ENCODE data around the gene APP.
"Not testable (repeated sequence)": the region's sequence is repeated elsewhere in the genome, so short reads cannot be mapped to it uniquely, and the experiment has no call there.

Gene APP

DNA sequence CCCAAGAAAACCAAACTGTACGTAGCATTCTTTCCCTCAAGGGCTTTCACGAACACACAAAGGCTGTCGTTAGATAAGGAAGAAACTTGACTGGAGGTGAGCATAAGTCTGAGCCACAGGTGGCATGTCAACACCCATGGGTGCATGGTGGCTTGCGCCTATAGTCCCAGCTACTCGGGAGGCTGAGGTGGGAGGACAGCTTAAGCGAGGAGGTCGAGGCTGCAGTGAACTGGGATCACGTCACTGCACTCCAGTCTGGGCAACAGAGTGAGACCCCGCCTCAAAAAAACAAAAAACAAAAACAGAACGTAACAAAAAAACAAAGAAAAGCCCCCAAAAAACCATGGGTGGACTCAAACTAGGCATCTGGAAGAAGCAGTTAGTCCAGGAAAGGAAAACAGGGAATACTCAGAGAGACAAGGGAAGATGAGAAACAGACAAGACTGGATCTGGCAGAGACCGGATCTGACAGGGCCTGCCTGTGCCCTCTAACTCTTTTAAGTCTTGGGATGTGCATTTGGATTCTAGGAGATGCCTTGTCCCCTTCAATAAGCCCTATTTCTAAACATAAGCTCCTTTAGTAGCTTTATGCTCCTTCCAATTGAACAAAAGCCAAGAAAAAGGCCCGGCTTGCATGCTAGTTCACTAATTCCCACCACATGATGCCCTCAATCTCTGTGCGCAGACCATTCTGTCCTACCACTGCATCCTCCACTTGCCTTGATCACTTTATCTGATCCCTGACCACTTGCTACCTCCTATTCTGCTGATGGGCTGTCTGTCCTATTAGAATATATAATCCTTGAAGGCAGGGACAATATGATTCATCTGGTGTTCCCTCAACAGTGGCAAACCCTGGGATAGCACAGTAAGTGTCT lies 73.8 kb downstream of the APP start:
- DNase-seq = no peak

DNA sequence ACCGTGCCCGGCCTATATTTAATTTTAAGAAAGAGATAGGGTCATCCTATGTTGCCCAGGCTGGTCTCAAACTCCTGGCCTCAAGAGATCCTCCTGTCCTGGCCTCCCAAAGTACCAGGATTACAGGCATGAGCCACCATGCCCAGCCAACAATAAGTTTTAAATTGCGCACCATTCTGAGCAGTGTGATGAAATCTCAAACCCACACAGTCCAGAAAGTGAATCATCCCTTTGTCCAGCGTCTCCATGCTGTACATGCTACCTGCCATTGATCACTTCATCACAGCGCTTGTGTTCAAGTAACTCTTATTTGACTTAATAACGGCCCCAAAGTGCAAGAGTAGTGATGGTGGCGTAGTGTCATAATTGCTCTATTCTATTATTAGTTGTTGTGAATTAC lies 75.4 kb downstream of the APP start:
- no peak for DNase-seq

DNA sequence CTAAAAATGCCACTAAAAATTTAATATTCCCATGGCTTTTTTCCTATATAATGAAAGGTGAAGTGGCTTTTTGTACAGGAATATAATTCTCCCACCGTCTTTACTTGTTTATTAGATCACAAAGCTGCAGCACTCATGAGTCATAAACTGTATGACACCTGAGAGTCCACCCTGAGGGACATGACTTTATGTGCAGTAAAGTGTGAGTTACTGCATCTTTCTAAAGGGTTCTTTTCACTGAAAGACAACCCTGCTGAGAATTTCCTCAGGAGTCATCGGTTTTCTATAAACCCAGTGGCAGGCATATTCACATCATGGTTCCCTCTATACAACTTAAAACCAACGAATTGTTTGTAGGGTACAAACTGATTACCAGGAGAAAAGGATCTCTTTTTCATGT lies 77.4 kb downstream of the APP start:
- DNase-seq = no peak

DNA sequence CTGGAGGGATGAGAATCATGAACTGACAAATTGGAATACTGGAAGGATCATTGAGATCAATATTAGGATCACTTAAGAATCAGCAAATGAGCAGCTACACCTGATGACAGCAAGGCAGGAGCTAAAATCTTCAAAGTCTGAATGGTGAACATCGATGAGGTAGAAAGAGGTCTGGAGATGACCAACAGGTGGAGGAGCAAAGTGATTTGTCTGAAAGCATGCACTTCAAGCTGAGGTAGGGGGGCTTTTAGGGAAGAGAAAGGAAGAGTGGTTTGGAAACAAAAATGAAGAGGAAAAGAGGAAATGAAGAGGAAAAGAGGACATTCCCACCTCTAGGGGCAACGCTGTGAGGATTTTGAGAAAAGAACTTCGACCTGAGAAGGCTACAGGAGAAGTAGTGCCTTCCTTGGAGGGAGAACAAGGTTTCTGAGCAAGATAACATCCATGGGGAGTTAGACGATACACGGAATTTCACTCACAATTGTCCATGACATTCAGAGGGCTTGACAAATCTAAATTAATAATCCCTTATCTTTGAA lies 79.0 kb downstream of the APP start:
- no peak for DNase-seq

DNA sequence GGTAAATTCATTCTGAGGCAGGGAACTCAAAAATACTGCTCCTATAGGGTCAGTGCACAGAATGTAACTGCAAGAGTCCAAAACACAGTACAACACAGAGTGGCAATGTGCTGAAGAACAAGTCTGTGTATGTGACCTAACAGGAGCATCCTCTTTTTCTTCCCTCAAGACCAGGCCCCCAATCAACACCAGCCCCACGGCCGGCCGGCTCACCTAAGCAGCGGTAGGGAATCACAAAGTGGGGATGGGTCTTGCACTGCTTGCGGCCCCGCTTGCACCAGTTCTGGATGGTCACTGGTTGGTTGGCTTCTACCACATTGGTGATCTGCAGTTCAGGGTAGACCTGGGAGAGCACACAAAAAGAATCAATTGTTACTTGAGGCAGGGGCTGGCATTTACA lies 80.8 kb downstream of the APP start:
- no peak for DNase-seq

DNA sequence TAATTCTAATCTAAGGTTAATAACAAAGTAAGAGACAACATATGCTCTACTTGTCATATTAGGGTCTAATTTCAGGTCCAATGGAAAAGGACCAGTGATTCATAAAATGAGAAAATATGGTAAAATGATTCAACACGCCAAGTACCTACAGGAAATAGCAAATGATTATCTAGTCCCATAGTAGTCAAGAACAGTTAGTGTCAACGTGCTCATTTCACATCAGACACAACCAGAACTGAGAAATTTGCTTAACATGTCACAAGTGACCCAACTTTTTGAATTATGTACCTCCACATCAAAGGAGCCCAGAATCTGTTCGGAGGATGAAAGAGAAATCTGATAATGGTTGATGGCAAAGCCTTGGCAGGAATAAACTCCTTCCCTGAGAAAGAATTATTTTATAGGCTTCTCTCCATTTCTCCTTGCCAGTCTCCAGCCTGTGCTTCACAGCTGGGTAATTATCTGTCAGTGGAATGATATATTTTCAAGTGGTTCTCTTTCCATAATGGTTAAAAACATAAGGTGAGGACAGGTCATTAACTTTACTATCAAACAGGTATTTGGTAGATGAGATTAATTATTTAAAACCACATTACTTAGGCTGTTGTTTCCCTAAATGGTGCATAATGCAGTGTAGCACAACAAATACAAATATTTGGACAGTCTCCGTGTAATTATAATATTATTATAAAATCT lies 83.2 kb downstream of the APP start:
- DNase-seq = no peak

DNA sequence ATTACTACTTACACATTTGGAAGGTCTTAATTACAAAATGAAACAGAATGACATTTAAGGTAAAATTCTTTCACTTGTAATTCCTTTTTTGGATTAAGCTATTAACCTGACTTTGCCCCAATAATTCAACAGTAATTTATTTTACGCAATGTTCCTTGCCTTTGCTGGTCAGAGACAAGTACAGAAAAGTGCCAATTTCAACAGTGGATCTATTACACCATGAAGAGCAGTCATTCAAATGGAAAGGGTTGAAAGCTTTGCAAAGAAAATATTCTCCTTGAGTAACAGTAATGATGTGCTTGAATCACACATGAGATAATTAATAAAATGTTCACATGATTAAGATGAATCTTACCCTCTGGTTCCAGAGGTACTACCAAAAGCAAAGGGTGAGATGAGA lies 84.7 kb downstream of the APP start:
- DNase-seq = no peak

DNA sequence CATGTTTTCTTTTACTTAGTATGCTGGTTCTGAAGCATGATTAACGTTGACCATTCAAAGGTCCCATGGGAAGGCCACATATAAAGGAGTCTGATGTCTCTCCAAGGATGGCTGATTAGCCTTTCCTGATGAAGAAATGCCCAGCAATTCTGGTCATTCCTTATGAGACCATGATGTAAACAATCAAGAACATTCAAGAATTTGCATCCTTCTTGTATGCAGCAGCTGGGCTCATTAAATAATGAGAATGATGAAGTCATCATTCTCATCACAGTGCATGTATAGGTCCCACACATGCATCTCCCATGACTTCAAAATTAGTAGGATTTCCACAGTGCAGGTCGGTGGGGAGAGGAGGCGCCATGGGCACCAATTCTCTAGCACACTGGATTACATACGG lies 85.4 kb downstream of the APP start:
- no peak for DNase-seq

DNA sequence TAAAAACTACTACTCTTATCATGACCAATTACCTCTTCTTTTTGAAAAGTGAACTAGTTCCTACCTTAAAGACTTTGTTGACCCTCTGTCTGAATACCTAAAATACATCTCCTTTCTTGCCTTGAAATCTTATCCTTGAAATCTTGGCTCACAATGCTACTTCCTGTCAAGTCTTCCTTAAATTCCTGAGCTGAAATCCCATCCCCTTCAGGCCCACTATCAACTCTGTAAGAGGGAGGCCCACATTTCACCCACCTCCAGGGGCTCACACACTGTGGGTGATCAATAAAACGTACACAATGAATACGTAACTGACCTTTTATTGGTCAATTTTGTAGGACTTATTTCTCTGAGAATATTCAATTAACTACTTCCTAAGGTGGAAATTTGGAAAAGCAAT lies 88.0 kb downstream of the APP start:
- no peak for DNase-seq

DNA sequence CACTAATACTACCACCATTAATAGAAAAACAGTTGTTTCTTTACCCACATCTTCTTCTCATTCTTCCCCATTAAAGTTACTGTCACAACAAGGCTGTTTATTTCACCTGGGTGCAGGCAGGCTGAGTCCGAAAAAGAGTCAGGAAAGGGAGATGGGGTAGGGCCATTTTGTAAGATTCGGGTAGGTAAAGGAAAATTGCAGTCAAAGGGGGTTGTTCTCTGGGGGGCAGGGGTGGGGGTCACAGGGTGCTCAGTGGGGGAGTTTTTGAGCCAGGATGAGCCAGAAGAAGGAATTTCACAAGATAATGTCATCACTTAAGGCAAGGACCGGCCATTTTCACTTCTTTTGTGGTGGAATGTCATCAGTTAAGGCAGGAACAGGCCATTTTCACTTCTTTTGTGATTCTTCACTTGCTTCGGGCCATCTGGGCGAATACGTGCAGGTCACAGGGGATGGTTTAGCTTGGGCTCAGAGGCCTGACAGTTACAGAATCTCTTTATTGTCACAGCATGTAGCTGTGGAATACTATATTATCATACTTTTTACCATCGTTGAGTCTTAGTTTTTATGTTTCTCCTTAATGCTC lies 89.3 kb downstream of the APP start:
- not testable (repeated sequence) for DNase-seq

DNA sequence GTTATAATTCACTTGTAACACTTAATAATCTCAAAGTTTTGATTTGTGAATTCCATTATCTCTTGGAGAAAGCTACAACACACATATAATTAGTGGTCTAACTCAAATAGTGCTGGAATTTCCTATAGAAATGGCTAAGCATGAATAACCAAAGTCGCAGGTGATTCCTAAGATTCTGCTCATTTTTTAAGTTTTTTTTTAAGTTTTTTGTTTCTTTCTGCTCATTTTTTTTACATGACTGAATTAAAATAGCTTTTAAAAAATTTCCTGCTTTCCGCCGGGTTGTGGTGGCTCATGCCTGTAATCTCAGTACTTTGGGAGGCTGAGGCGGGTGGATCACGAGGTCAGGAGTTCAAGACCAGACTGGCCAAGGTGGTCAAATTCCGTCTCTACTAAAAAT lies 90.4 kb downstream of the APP start:
- no peak for DNase-seq

DNA sequence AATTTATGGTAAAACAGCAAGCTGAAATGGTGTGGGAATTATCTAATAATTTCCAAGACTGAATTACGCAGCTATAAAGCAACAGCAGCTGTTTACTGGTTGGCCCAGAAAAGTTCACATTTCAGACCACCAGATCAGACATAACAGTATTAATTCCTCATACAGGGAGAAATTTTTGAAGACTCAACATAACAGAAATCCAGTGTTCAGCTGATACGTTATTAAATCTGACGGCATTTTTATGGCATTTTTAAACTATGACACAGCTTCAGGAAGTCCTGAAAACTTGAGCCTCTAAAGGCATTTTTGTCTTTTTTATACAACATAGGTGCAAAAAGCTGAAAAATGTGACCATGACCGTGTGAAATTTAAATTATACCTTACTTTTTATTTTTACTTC lies 91.2 kb downstream of the APP start:
- DNase-seq = no peak

DNA sequence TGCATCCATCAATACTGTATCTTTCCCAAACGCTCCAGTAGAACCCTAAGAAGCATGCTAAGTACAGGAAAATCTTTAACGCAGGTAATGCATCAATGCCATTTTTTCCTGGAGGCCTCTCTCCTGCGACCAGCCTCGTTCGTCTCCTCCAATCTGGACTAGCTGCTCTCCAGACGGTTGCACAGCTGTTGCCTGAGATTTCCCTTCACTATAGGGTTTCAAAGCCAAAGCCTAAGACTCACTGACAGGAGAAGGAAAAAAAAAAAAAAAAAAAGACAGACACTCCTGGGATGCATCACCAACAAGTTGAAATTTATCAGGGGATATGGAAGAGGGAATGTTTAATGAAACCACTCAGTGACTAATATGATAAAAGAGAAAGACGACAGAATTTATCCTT lies 93.0 kb downstream of the APP start:
- DNase-seq = no peak

DNA sequence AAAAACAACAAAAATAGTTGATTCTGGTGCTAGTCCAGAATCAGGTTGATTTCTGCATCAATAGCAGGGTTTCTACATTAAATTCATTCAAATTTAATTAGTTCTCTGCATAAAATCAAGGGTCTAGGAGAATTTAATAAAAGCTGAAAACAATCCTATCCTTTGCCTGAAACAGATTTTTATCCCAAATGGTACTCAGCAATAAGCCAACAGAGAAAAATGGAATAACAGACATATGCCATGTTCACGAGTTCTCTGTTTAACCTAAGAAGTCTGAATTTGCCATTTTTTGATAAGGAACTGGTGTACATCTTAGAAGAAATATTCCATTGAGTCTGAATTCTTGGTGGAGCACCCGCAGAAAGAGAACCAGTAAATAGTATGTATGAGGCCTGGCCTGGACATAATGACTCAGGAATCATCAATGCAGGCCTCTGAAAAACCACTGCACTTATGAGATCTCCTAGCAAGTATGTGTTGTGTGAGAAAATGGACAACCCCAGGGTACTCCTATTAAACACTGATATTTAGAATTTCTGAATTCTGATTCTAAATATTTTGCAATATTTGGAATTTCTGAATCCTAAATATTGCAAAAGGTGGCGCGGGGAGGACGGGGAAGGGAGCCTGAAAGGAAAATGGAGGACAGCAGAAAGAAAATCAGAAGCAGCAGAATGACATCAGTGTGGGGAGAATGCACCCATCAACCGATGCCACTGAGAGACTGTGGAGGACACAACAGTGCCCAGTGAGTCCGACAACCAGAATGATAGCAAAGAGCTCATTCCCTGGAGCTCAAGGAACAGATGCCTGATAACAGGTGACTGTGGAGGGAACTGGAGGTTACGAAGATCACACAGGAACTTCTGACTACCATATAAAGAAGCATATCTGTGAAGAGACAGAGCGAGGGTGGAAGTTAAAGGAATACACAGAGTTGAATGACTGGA lies 97.6 kb downstream of the APP start:
- DNase-seq = no peak

DNA sequence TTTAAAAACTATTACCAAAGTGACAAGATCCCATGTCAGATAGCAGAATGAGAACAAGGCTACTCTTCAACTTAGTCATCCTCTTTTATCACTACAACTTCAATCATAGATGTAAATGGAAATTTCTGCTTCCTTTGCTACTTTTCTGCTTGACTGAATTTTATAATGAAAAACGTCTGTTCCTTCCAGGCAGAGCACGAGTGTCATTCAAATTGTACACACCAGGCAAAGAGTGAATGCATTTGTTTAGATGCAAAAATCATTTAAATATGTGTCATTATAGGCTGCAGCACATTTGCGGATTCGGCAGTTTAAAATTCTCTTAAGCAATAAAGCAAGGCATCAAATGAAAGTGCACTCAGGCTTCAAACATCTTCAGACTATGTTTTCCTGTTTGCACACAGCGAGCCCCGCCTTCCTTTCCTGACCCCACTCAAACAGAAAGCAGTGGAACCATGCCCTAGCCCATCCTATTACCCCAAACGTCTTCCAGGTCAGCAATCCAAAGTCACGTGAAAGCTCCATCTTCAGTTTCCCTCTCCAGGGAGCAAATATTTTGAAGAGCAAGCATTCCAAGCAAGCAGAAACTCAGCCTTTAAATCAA lies 99.6 kb downstream of the APP start:
- DNase-seq = peak; percentile 31

DNA sequence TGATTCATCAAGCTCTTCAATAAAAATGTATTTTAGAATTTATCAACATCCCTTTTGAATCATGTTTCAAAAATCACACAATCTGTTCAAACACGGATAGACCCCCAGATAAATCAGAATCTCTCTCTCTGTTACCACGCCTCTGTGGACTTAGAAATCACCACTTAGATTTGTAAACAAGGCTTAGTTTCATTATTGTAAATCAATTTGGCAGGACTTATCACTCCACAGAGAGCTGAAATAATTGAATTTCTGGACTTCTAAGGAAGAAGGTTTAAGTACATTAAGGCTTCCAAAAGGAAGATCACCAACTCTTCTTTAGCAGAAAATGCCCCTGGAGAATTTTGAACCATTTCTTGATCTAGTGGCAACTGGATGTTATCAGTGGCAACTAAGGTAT lies 100.4 kb downstream of the APP start:
- DNase-seq = no peak

DNA sequence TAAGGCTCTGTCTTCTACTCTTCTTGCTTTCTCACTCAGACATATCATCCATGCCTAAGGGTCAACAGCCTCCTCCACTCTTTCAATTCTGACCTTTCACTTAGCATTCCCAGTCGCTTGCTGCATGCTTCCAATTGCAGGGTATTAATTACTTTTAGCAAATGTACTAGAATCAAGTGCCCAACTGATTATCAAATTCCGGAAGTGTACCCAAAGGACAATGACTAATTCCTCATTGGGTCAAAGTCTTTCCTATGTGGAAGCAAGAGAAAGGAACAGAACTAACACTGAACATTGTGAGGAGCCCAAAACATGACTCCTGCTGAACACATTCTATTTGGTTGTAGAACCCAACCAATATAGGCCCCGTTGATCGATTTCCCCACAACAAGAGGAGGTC lies 101.8 kb downstream of the APP start:
- no peak for DNase-seq

DNA sequence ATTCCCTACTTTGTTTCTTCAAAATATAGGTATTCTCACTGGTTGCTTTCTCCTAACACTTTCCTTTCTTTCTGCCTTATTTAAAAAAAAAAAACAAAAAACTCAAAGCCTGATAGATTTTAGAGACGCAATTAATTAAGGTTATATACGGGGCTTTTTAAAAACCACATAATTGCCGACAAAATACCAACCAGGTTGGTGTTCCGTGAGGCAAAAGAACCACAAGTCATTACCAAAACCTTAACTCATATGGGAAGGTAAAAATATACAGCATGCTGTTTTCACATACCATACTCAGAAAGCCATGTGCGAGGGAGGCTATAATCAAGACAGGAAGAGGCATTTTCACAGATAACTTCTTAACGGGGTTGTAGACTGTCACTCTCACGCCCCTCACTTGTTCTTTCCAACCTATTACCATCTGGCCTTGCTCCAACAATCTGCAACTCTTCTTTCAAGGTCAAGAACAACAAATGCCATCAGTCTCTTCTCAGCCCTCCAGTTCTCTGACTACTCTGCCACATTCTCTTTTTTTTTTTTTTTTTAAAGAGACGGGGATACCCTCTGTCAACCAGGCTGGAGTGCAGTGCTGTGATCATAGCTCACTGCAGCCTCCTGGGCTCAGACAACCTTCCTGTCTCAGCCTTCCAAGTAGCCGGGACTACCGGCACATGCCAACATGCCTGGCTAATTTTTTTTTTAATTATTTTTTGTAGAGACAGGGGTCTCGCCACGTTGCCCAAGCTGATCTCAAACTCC lies 102.6 kb downstream of the APP start:
- DNase-seq = no peak

DNA sequence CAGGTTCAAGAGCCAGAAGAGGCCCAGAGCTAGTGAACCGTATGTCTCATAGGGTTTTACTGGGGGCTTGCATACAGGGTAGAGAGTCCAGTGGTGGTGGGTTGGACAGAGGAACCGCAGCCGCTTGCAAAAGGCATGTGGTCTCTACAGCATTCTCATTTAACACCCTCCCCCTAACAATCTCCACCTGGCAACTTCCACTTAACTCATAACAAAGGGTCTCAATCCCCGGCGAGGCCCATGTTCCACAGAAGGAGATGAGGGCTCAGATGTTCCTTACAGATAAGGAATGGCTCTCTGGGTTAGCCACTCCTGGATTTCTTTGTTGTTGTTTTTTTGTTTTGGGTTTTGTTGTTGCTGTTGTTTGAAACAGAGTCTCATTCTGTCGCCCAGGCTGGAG lies 106.1 kb downstream of the APP start:
- no peak for DNase-seq

DNA sequence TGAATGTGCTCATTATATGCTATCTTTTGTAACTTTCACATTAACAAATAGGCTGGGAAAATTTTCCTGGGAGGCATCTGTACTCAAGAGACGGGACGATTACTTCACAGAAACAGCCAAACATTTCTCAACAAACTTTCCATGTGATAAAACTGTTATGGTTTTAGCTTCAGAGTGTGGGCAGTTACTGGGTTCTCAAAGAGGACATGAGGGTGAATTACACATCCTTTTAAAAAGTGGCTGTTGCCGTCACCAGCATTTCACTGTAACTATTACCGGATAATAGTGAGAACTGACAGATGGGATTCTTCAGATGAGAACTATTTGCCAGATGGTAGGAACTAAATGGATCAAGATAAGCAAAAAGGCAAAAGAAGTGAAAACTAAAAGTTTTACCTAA lies 109.1 kb downstream of the APP start:
- no peak for DNase-seq

DNA sequence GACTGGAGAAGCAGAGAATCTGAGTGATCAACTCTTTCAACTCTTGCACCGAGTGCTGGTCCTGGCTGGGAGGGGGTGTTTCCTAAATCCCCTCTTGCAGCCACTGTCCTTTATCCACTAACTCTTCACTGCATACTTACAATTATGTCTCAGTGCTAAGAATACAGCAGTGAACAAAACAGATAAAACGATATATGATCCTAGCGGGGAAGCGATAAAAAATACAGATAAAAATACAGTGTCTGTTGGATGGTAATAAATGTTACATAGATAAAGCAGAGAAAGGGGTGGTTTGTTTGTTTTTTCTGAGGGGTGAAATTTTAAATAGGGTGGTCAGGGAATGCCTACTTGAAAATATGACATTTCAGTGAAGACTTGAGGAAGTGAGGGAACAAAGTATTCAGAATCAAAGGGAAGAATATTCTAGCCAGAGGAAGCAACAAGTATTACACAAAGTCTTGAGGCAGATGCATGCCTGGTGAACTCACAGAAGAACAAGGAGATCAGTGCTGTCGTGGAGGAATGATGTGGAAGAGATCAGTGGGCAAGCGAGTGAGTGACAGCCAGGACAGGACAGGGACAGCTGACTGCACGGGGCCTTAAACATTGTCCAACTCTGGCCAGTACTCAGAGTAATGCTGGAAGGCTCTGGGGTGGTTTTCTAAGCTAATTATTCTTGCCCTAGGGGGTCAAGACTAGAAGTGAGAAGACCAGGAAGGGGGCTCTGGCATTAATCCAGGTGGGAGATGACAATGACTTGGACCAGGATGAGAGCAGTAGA lies 110.0 kb downstream of the APP start:
- no peak for DNase-seq
